ENCODE results near the gene USP30.

The USP30 gene, protein sequence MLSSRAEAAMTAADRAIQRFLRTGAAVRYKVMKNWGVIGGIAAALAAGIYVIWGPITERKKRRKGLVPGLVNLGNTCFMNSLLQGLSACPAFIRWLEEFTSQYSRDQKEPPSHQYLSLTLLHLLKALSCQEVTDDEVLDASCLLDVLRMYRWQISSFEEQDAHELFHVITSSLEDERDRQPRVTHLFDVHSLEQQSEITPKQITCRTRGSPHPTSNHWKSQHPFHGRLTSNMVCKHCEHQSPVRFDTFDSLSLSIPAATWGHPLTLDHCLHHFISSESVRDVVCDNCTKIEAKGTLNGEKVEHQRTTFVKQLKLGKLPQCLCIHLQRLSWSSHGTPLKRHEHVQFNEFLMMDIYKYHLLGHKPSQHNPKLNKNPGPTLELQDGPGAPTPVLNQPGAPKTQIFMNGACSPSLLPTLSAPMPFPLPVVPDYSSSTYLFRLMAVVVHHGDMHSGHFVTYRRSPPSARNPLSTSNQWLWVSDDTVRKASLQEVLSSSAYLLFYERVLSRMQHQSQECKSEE

DNA sequence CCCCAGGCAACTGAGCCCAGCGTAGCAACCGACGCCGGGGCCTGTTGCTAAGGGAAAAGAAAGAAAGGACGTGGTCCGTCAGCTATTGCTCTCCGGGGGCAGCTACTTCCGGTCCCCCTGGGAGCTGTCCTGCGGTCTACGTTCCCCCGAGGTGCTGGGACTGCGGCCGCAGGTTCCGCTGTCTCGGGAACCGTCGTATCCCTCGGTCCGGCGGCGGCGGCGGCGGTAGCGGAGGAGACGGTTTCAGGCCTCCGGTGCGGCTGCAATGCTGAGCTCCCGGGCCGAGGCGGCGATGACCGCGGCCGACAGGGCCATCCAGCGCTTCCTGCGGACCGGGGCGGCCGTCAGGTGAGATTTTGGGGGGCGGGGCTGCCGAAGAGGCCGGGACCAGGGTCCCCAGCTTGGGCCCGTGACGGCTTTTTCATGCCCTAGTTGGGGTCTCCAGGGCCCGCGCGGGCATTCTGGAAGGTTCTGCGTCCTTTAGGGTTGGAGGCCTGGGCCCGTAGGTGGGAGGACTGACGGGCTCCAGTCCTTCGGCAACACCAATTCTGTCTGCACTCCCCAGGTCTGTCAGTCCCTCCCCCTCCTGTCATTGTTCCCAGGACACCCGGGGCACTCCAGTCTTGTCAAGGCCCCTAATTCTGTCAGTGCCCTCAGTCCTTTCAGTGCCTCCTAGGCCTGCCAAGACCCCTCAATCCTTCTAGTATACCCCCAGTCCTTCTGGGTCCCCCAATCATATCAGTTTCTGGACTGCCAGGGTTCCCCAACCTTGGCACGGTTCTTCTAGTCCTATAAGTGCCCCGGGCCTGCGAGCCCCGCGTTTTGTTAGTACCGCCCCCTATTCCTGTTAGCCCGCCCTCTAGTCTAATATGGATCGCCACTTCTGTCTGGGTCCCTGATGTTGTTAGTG, at the start of gene USP30:
Gene USP30 (plus strand): TSS at position 163 of the 910 bp plus-strand sequence. CDS start 103 bp downstream, at position 266.
- H3K36me3 ChIP-seq (ENCODE audit: control insufficient read depth, insufficient read depth, low read length): no peaks in the 10 kb centered on the region
- H3K9me3 ChIP-seq (ENCODE audit: control insufficient read depth, insufficient read depth, low read depth, low read length): no peaks in the 10 kb centered on the region
- H3K4me3 ChIP-seq (ENCODE audit: low read depth, low read length): peak within 1 kb of the TSS; percentile 99
- no peaks in the 10 kb centered on the region for H3K4me1 ChIP-seq (ENCODE audit: control insufficient read depth, insufficient read depth, low read length)
- H3K27ac ChIP-seq (ENCODE audit: low read depth, low read length): peak within 1 kb of the TSS; percentile 42; the same call in 1 of the 2 replicates
- H3K9ac ChIP-seq (ENCODE audit: low read length): peak within 1 kb of the TSS; percentile 76
- H3K27me3 ChIP-seq (ENCODE audit: control insufficient read depth, insufficient read depth, low read length): no peaks in the 10 kb centered on the region

- Histone ChIP-seq H3K27ac (ENCODE audit: low read depth, low read length) (no peak overlapping the region), H3K4me1 (ENCODE audit: control insufficient read depth, insufficient read depth, low read length) (no peaks in the 10 kb centered on the region), H3K27me3 (ENCODE audit: control insufficient read depth, insufficient read depth, low read length) (no peaks in the 10 kb centered on the region)
These were observed 48.4 kb upstream of the USP30 start for GRCh38 chr12:109004017-109004416.

GRCh38 chr12:109009766-109010165, 42.6 kb upstream of the USP30 start:
- Histone ChIP-seq H3K27ac (ENCODE audit: low read depth, low read length) (no peak overlapping the region), H3K27me3 (ENCODE audit: control insufficient read depth, insufficient read depth, low read length) (no peaks in the 10 kb centered on the region)

More at GRCh38 chr12:109004017-109004416, 48.4 kb upstream of the USP30 start:
- H3K9me3 ChIP-seq (ENCODE audit: control insufficient read depth, insufficient read depth, low read depth, low read length): no peaks in the 10 kb centered on the region; the same call in 1 of the 2 replicates
- no peak overlapping the region for H3K4me3 ChIP-seq (ENCODE audit: low read depth, low read length)
- H3K9ac ChIP-seq (ENCODE audit: low read length): no peak overlapping the region
- H3K36me3 ChIP-seq (ENCODE audit: control insufficient read depth, insufficient read depth, low read length): no peaks in the 10 kb centered on the region

DNA sequence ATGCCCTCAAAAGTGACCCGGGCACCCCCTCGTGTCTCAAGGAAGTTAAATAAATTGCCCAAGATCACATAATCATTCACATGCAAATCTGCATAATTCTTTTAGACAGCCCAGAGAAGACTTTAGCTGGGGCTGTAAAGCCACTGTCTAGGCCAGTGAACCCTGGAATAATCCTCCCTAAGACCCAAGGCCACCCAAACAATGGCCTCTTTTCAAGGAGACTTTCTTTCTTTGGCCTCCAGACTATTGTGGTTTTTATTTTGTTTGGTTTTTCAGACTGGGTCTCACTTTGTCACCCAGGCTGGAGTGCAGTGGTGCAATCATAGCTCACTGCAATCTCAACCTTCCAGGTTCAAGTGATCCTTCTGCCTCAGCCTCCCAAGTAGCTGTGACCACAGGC, 42.1 kb upstream of the USP30 start:
- Histone ChIP-seq H3K4me3 (ENCODE audit: low read depth, low read length) (no peak overlapping the region), H3K4me1 (ENCODE audit: control insufficient read depth, insufficient read depth, low read length) (no peaks in the 10 kb centered on the region; the same call in 1 of the 2 replicates), H3K27me3 (ENCODE audit: control insufficient read depth, insufficient read depth, low read length) (peaks cover 2% of the 10 kb centered on the region; the same call in 1 of the 2 replicates)

More at GRCh38 chr12:109009766-109010165, 42.6 kb upstream of the USP30 start:
- Histone ChIP-seq H3K9me3 (ENCODE audit: control insufficient read depth, insufficient read depth, low read depth, low read length) (no peaks in the 10 kb centered on the region), H3K4me3 (ENCODE audit: low read depth, low read length) (no peak overlapping the region), H3K36me3 (ENCODE audit: control insufficient read depth, insufficient read depth, low read length) (no peaks in the 10 kb centered on the region), H3K9ac (ENCODE audit: low read length) (no peak overlapping the region), H3K4me1 (ENCODE audit: control insufficient read depth, insufficient read depth, low read length) (no peaks in the 10 kb centered on the region; the same call in 1 of the 2 replicates)

DNA sequence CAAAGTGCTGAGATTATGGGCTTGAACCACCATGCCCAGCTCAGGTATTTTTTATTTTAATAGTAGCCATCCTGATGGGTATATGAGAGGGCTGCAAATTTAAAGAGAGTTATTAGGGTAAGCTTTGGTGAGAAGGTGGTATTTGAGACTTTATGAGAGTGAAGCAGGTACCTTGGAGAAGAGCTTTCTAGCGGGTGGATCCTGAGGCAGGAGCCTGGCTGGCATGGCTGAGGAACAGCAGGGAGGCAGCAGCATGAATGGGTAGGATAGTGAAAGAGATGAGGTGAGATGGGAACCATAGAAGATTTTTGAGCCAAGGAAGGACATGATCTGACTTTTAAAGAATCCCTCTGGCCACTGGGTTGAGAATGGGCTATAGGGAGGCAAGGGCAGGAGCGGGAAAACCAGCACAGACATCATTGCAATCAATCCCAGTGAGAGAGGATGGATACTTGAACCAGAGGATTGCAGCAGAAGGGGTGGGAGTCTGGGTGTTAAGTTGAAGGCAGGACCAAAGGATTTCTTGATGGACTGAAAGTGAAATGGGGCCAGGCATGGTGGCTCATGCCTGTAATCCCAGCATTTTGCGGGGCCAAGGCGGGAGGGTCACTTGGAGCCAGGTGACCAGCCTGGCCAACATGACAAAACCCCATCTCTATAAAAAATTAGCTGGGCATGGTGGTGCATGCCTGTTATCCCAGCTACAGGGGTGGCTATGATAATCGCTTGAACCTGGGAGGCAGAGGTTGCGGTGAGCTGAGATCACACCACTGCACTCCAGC, 37.2 kb upstream of the USP30 start:
- no peak overlapping the region for H3K4me3 ChIP-seq (ENCODE audit: low read depth, low read length)
- no peaks in the 10 kb centered on the region for H3K36me3 ChIP-seq (ENCODE audit: control insufficient read depth, insufficient read depth, low read length)
- no peaks in the 10 kb centered on the region; the same call in 1 of the 2 replicates for H3K4me1 ChIP-seq (ENCODE audit: control insufficient read depth, insufficient read depth, low read length)
- peaks cover 3% of the 10 kb centered on the region for H3K27me3 ChIP-seq (ENCODE audit: control insufficient read depth, insufficient read depth, low read length)
- H3K27ac ChIP-seq (ENCODE audit: low read depth, low read length): no peak overlapping the region
- no peaks in the 10 kb centered on the region for H3K9me3 ChIP-seq (ENCODE audit: control insufficient read depth, insufficient read depth, low read depth, low read length)
- no peak overlapping the region for H3K9ac ChIP-seq (ENCODE audit: low read length)

More for the DNA sequence above, 42.1 kb upstream of the USP30 start:
- Histone ChIP-seq H3K9me3 (ENCODE audit: control insufficient read depth, insufficient read depth, low read depth, low read length) (no peaks in the 10 kb centered on the region), H3K27ac (ENCODE audit: low read depth, low read length) (no peak overlapping the region), H3K36me3 (ENCODE audit: control insufficient read depth, insufficient read depth, low read length) (no peaks in the 10 kb centered on the region), H3K9ac (ENCODE audit: low read length) (no peak overlapping the region)

GRCh38 chr12:109016016-109016415, 36.4 kb upstream of the USP30 start:
- Histone ChIP-seq H3K27ac (ENCODE audit: low read depth, low read length) (no peak overlapping the region), H3K27me3 (ENCODE audit: control insufficient read depth, insufficient read depth, low read length) (peaks cover 3% of the 10 kb centered on the region), H3K36me3 (ENCODE audit: control insufficient read depth, insufficient read depth, low read length) (no peaks in the 10 kb centered on the region), H3K9me3 (ENCODE audit: control insufficient read depth, insufficient read depth, low read depth, low read length) (no peaks in the 10 kb centered on the region), H3K9ac (ENCODE audit: low read length) (no peak overlapping the region), H3K4me3 (ENCODE audit: low read depth, low read length) (no peak overlapping the region), H3K4me1 (ENCODE audit: control insufficient read depth, insufficient read depth, low read length) (no peaks in the 10 kb centered on the region; the same call in 1 of the 2 replicates)

DNA sequence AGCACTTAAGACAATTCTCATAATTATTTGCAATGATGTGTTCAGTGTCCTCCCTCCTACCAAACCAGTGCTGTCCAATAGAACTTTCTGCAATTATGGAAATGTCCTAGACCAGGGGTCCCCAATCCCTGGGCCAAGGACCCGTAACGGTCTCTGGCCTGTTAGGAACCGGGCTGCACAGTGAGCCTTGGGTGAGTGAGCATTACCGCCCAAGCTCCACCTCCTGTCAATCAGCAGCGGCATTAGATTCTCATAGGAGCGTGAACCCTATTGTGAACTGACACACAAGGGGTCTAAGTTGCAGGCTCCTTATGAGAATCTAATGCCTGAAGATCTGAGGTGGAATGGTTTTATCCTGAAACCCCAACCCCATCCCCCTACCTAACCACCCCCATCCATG, 35.4 kb upstream of the USP30 start:
- Histone ChIP-seq H3K4me1 (ENCODE audit: control insufficient read depth, insufficient read depth, low read length) (no peaks in the 10 kb centered on the region), H3K27ac (ENCODE audit: low read depth, low read length) (no peak overlapping the region)

GRCh38 chr12:109018296-109018695, 34.1 kb upstream of the USP30 start:
- Histone ChIP-seq H3K4me3 (ENCODE audit: low read depth, low read length) (no peak overlapping the region), H3K9me3 (ENCODE audit: control insufficient read depth, insufficient read depth, low read depth, low read length) (no peaks in the 10 kb centered on the region), H3K27me3 (ENCODE audit: control insufficient read depth, insufficient read depth, low read length) (peaks cover 9% of the 10 kb centered on the region), H3K36me3 (ENCODE audit: control insufficient read depth, insufficient read depth, low read length) (no peaks in the 10 kb centered on the region), H3K4me1 (ENCODE audit: control insufficient read depth, insufficient read depth, low read length) (no peaks in the 10 kb centered on the region), H3K9ac (ENCODE audit: low read length) (no peak overlapping the region), H3K27ac (ENCODE audit: low read depth, low read length) (no peak overlapping the region)

More for the DNA sequence above, 35.4 kb upstream of the USP30 start:
- peaks cover 9% of the 10 kb centered on the region for H3K27me3 ChIP-seq (ENCODE audit: control insufficient read depth, insufficient read depth, low read length)
- no peak overlapping the region for H3K4me3 ChIP-seq (ENCODE audit: low read depth, low read length)
- no peaks in the 10 kb centered on the region for H3K36me3 ChIP-seq (ENCODE audit: control insufficient read depth, insufficient read depth, low read length)
- H3K9ac ChIP-seq (ENCODE audit: low read length): no peak overlapping the region
- no peaks in the 10 kb centered on the region for H3K9me3 ChIP-seq (ENCODE audit: control insufficient read depth, insufficient read depth, low read depth, low read length)

GRCh38 chr12:109020146-109020795, 32.1 kb upstream of the USP30 start:
- Histone ChIP-seq H3K9me3 (ENCODE audit: control insufficient read depth, insufficient read depth, low read depth, low read length) (no peaks in the 10 kb centered on the region), H3K36me3 (ENCODE audit: control insufficient read depth, insufficient read depth, low read length) (no peaks in the 10 kb centered on the region), H3K27me3 (ENCODE audit: control insufficient read depth, insufficient read depth, low read length) (peaks cover 6% of the 10 kb centered on the region), H3K9ac (ENCODE audit: low read length) (no peak overlapping the region), H3K27ac (ENCODE audit: low read depth, low read length) (no peak overlapping the region), H3K4me1 (ENCODE audit: control insufficient read depth, insufficient read depth, low read length) (no peaks in the 10 kb centered on the region), H3K4me3 (ENCODE audit: low read depth, low read length) (no peak overlapping the region)

All from HUES6 (cell line).